Measurements from ENCODE around the gene NECAP2. TPM values are rescaled to one million over a fixed set of nuclear protein-coding genes. Genes with fewer than 3 reads are reported as not detected.
"Not testable (repeated sequence)": the region's sequence is repeated elsewhere in the genome, so short reads cannot be mapped to it uniquely, and the experiment has no call there.

Gene NECAP2
- total RNA-seq, 2 donors from 2014 or later = 80.4 to 84.5 TPM

DNA sequence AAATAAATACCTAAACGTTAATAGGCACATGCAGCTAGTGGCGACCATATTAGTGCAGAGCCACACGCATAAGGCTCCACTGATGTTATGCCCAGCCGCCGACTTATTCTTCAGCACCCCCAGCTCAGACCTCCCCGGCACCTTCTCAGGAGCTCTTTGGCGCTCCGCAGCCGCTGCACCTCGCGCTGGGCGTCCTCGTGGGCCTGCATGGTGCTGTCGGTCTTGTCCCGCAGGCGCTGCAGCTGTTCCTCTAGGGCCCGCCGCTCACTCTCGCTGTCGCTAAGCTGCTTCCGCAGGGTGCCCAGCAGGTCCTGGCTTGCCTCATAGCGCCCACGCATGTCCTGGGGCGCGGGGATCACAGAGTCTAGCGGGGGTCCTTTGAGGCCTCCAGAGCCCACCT lies 42.6 kb downstream of the NECAP2 start:
- H3K36me3 Mint-ChIP-seq (ENCODE audit: insufficient read depth in 2 of 2); H3K4me3 Mint-ChIP-seq; H3K27me3 Mint-ChIP-seq (ENCODE audit: low read depth); H3K9me3 Mint-ChIP-seq; ATAC-seq (replicated peaks in 1 of 2); DNase-seq; H3K27ac Mint-ChIP-seq; H3K4me1 Mint-ChIP-seq (ENCODE audit: low read depth): not testable (repeated sequence)

DNA sequence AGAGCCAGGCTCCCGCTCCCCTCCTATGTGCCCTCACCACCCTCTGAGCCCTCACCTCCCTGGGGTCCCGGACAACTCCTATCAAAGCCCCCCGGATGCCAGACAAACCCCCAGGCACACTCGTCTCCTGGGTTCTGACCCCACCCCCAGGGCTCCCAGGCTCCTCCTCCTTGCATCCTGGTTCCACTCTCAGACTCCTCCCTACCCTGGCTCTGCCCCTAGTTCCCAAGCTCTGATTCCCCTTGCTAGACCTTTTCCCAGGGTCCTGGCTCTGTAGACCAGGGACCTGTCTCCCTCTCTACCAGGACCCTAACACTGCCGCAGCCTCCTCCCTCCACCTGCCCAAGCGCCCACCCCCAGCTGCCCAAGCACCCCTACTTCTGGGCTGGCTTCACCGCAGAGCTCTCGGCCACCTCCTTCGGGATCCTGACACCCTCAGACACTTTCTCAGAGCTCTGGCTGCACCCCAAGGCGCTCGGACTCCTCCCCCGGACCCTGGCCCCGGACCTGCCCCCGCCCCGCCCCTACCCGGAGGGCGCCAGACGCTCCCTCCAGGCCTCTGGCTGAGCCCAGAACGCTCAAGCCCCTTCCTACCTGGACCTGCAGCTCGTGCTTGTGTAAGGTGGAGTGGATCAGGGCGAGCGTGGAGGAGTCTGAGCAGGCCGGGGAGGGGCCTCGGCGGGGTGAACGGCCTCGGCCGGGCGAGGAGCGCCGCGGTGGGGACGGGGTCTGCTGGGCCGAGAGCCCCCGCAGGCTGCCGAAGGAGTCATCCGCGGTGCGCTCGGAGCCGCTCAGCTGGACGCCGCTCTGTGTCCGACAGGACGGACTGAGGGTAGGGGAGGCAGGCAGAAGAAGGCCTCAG lies 43.3 kb downstream of the NECAP2 start:
- DNase-seq; H3K4me3 Mint-ChIP-seq; ATAC-seq (replicated peaks in 1 of 2); H3K27ac Mint-ChIP-seq; H3K36me3 Mint-ChIP-seq (ENCODE audit: insufficient read depth in 2 of 2); H3K4me1 Mint-ChIP-seq (ENCODE audit: low read depth); H3K9me3 Mint-ChIP-seq; H3K27me3 Mint-ChIP-seq (ENCODE audit: low read depth): not testable (repeated sequence)

DNA sequence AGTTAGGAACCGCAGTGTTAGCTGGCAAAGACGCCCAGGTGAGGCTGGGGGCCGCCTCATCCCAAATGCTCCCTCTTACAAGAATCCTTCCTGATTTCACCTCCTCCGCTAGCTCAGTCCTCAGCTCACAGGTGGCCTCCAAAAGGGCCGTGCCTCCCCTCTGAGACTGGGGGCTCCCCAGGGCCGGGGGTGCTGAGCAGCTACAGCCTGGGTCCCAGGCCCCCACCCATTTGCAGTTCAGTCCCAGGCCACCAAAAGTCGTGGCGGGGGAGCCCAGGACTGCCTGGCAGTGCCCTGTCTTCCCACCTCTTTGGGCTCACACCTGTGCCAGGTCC lies 43.9 kb downstream of the NECAP2 start:
- peaks cover 5% of the 10 kb centered on the region for H3K4me1 Mint-ChIP-seq (ENCODE audit: low read depth)
- H3K27me3 Mint-ChIP-seq (ENCODE audit: low read depth) = no peaks in the 10 kb centered on the region
- peaks cover 1 to 3% of the 10 kb centered on the region in 2 donors for H3K36me3 Mint-ChIP-seq (ENCODE audit: insufficient read depth in 2 of 2)
- ATAC-seq (replicated peaks in 1 of 2) (no peak), DNase-seq (no peak)
- H3K4me3 Mint-ChIP-seq = no peak overlapping the region
- H3K9me3 Mint-ChIP-seq = no peaks in the 10 kb centered on the region
- H3K27ac Mint-ChIP-seq = no peak overlapping the region

DNA sequence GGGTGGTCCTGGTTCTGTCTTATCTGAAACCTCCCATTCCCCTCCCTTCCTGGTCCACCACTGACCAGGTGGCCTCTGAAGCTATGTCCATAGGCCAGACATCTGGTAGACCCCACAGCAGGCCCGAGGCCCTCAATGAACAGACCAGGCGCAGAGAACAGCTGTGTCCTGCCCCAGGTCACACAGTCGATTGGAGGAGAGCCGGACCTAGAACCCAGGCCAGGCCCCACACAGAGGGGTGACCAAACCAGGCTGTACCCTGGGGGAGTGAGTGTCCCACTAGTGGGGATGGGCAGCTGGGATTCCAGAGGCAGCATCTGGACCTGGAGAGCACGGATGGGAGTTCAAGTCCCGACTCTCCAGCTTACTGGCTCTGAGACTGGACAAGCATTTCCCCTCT lies 44.4 kb downstream of the NECAP2 start:
- ATAC-seq (replicated peaks in 1 of 2) = no peak
- Mint-ChIP-seq H3K4me3 (no peak overlapping the region), H3K27me3 (ENCODE audit: low read depth) (no peaks in the 10 kb centered on the region), H3K9me3 (no peaks in the 10 kb centered on the region), H3K4me1 (ENCODE audit: low read depth) (peaks cover 5% of the 10 kb centered on the region), H3K27ac (no peak overlapping the region), H3K36me3 (ENCODE audit: insufficient read depth in 2 of 2) (peaks cover 1 to 3% of the 10 kb centered on the region in 2 donors)
- DNase-seq = no peak

DNA sequence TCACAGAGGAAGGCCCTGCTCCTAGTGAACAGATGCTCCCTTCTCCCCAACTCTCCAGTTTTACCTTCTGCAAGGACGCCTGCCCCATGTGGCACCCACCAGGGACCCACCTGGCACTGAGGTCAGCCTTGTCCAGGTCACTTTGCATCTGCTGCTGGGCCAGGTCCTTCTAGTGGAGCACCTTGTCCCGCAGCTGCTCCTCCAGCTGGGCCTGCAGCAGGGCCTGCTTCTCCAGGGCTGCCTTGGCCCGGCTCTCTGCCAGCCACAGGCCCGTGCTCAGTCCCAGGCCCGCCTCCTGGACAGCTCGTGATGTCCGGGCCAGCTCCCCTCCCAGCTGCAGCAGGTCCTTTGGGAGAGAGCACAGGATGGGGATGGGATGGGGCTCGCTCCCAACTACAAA lies 45.8 kb downstream of the NECAP2 start:
- H3K9me3 Mint-ChIP-seq; DNase-seq; H3K4me3 Mint-ChIP-seq; ATAC-seq (replicated peaks in 1 of 2); H3K27ac Mint-ChIP-seq; H3K27me3 Mint-ChIP-seq (ENCODE audit: low read depth); H3K36me3 Mint-ChIP-seq (ENCODE audit: insufficient read depth in 2 of 2); H3K4me1 Mint-ChIP-seq (ENCODE audit: low read depth): not testable (repeated sequence)

DNA sequence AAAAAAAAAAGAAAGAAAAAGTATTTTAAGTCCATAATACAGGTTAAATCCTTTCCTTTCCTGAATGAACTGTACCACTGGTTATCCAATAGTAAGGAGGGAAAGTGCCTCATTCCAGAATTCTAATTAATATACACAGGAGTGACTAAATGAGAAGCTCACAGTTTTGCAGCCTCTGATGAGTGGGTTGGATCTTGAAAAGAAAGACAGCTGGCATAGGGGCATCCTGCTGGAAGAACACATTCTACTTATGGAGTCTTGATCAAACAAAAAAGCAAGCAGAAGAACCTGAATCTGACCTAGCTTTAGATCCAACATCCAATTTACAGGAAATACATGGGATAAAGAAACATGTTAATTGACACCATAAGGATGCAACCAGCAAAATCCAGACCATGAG lies 46.5 kb downstream of the NECAP2 start:
- not testable (repeated sequence) for H3K36me3 Mint-ChIP-seq (ENCODE audit: insufficient read depth in 2 of 2); DNase-seq; H3K4me1 Mint-ChIP-seq (ENCODE audit: low read depth); H3K27ac Mint-ChIP-seq; H3K27me3 Mint-ChIP-seq (ENCODE audit: low read depth); H3K9me3 Mint-ChIP-seq; ATAC-seq (replicated peaks in 1 of 2); H3K4me3 Mint-ChIP-seq

DNA sequence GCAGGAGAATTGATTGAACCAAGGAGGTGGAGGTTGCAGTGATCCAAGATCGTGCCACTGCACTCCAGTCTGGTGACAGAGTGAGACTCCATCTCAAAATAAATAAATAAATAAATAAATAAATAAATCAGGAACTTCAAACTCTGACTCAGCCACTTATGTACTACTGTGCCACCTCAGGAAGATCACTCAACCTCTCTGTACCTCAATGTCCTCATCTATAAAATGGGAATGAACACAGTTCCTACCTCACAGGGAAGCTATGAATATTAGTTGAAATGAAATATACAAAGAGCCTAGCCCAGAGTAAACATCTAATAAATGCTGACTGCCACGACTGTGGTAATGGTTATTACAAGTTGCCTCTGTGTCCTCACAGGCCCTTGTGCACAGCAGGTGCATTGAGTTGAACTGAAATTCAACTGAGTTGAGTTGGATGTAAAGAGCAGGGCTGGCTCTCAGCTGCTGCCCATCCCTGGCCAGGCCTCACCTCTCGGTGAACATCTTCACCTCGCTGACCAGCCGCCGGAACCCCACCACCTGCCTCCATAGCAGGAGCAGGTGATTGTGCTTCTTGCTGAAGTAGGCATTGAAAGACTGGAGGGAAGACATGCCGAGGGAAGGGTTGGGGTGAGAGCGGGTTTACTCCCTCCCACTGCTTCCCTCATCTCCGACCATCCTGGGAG lies 48.8 kb downstream of the NECAP2 start:
- not testable (repeated sequence) for H3K27ac Mint-ChIP-seq; DNase-seq; ATAC-seq (replicated peaks in 1 of 2); H3K9me3 Mint-ChIP-seq; H3K4me1 Mint-ChIP-seq (ENCODE audit: low read depth); H3K36me3 Mint-ChIP-seq (ENCODE audit: insufficient read depth in 2 of 2); H3K27me3 Mint-ChIP-seq (ENCODE audit: low read depth); H3K4me3 Mint-ChIP-seq

DNA sequence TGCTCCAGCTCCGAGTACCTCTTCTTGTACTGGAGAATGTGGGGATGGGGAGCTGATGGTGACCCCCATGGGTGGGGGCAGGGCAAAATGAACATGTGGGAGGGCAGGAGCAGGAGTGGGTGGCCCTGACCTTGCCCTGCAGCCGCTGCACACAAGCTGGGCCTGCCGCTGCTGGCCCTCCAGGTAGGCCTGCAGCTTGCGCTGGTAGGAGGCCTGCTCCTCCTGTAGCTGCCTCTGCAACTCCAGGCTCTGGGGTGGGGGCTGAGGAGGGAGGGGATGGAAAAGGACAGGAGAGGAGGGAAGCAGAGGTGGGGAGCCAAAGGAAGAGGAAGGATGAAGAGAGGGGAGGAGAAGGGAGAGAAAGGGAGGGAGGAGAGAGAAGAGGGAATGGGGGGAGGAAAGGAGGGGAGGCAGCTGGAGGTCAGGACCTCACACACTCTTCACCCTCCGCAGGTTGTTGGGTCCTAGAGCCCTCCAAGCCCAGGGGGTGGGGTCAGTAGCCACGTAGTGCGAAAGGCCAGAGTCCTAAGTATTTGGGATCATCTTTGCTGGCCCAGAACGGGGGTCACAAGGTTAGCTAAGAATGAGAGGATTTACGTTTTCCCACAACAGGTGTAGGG lies 50.6 kb downstream of the NECAP2 start:
- no peak overlapping the region for H3K27ac Mint-ChIP-seq
- ATAC-seq (replicated peaks in 1 of 2) (no peak), DNase-seq (no peak)
- H3K27me3 Mint-ChIP-seq (ENCODE audit: low read depth) = no peaks in the 10 kb centered on the region
- H3K9me3 Mint-ChIP-seq = no peaks in the 10 kb centered on the region
- H3K36me3 Mint-ChIP-seq (ENCODE audit: insufficient read depth in 2 of 2) = no peaks in the 10 kb centered on the region
- H3K4me1 Mint-ChIP-seq (ENCODE audit: low read depth) = peaks cover 8% of the 10 kb centered on the region
- H3K4me3 Mint-ChIP-seq = no peak overlapping the region

DNA sequence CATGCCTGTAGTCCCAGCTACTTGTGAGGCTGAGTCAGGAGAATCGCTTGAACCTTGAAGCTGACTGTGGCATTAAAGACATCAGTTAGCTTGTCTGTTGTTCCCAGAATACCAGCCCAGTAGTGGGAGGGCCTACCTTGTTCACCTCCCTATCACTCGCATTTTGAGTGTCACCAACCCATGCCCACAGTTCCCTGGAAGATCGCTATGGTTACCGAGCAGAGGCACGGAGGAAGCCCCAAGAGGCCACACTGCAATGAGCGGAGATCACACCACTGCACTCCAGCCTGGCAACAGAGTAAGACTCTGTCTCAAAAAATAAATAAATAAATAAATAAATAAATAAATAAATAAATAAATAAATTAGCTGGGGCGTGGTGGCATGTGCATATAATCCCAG lies 52.4 kb downstream of the NECAP2 start:
- ATAC-seq (replicated peaks in 1 of 2) = peak; percentile 73 to 74
- H3K27ac Mint-ChIP-seq; H3K36me3 Mint-ChIP-seq (ENCODE audit: insufficient read depth in 2 of 2); H3K4me3 Mint-ChIP-seq; H3K27me3 Mint-ChIP-seq (ENCODE audit: low read depth); H3K9me3 Mint-ChIP-seq: not testable (repeated sequence)
- peaks cover 21% of the 10 kb centered on the region for H3K4me1 Mint-ChIP-seq (ENCODE audit: low read depth)
- peak; percentile 17 to 44 for DNase-seq

DNA sequence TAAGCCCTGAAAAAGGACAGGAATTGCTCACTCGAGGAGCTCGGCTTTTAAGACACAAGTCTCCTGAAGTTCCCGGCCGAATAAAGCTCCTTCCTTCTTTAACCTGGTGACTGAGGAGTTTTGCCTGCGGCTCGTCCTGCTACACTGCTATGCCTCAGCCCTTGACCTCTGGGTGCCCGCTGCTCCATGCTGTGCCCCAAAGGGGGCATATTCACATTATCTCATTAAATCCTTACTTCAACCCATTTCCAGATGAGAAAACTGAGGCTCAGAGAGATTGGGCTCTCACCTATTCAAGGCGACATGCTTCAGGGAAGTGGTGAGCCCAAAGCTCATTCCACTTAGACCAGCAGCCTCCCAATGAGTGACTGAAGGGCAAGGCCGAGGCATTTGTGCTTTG lies 53.2 kb downstream of the NECAP2 start:
- not testable (repeated sequence) for DNase-seq; H3K27me3 Mint-ChIP-seq (ENCODE audit: low read depth); ATAC-seq (replicated peaks in 1 of 2); H3K27ac Mint-ChIP-seq; H3K4me3 Mint-ChIP-seq; H3K36me3 Mint-ChIP-seq (ENCODE audit: insufficient read depth in 2 of 2); H3K9me3 Mint-ChIP-seq
- peaks cover 22% of the 10 kb centered on the region for H3K4me1 Mint-ChIP-seq (ENCODE audit: low read depth)

DNA sequence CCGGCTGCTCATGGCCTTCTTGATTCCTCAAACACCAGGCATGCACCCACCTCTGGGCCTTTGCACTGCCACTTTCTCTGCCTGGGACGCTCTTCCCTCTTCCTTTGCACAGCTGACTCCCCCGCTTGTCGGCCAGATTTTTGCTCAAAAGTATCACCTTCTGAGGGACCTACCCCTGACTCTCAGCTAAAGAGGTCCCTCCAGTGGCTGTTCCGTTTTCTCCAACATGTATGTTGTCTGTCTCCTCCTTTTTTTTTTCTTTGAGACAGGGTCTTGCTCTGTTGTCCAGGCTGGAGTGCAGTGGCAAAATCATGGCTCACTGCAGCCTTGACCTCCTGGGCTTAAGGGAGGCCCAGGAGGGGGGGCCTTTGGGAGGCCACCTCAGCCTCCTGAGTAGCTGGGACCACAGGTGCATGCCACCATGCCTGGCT lies 57.0 kb downstream of the NECAP2 start:
- H3K27me3 Mint-ChIP-seq (ENCODE audit: low read depth); H3K27ac Mint-ChIP-seq; DNase-seq; H3K9me3 Mint-ChIP-seq; H3K36me3 Mint-ChIP-seq (ENCODE audit: insufficient read depth in 2 of 2); ATAC-seq (replicated peaks in 1 of 2): not testable (repeated sequence)
- Mint-ChIP-seq H3K4me1 (ENCODE audit: low read depth) (peaks cover 27% of the 10 kb centered on the region), H3K4me3 (peak overlapping the region; percentile 86 to 90)

DNA sequence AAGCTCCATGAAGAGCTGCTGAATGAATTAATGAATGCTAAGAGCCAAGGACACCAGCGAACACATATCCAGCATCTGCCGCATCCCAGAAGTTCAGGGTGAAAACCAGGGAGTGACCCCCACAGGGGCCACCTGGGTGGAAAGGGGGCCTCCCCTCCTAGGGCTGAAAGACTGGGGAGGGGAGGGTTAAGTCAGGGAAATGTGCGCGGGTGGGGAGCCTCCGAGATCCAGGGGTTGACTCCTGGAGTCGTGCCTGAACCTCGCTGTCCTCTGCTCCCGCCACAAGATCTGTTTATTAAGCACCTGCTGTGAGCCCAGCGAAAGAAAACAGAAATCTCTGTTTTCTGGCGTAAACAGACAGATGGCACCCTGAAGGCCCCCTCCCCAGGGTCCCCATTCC lies 57.5 kb downstream of the NECAP2 start:
- Mint-ChIP-seq H3K4me1 (ENCODE audit: low read depth) (peaks cover 21% of the 10 kb centered on the region), H3K4me3 (peak overlapping the region; percentile 86 to 90)
- not testable (repeated sequence) for H3K9me3 Mint-ChIP-seq; DNase-seq; H3K36me3 Mint-ChIP-seq (ENCODE audit: insufficient read depth in 2 of 2); H3K27ac Mint-ChIP-seq; H3K27me3 Mint-ChIP-seq (ENCODE audit: low read depth); ATAC-seq (replicated peaks in 1 of 2)

DNA sequence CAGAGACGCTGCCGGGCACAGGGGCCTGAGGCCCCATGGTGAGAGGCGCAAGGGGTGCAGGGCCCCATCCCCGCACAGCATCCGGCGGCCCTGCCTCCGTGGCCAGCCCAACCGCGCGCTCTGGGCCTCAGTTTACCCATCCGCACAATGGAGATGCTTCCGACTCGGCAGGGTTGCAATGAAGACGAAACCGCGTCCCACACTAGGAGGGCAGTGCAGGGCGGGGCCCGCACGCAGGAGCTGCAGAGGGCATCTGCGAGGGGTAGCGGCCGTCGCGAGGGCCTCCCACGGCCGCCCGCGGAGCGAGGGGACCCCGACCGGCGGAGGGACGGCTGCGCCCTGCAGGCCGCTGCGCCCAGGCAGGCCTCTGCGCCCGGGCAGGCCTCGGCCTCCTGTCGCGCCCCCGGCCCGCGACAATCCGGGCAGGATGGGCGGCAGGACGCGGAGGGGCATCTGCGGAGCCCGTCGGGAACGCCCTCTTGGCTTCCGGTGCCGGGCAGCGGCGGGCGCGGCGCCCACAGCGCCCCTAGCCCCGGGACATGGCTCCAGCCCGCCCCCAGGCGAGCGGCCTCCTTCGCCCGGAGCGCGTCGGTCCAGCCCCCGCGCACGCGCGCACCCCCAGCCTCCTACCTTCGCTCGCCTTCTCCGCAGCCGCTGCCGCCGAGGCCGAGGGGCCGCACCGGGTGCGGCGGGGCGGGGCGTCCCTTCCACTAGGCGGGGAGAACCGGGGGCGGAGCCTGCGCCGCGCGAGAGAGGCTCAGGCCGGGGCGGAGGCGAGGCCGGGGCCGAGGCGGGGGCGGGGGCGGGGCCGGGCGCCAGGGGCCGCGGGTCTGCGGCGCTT lies 58.3 kb downstream of the NECAP2 start:
- H3K27ac Mint-ChIP-seq = no peak overlapping the region
- no peaks in the 10 kb centered on the region for H3K27me3 Mint-ChIP-seq (ENCODE audit: low read depth)
- peak; percentile 92 for DNase-seq
- ATAC-seq (replicated peaks in 1 of 2) = peak; percentile 93 to 94
- no peaks in the 10 kb centered on the region for H3K36me3 Mint-ChIP-seq (ENCODE audit: insufficient read depth in 2 of 2)
- H3K4me3 Mint-ChIP-seq = peak overlapping the region; percentile 86 to 90
- H3K9me3 Mint-ChIP-seq = no peaks in the 10 kb centered on the region
- peaks cover 21% of the 10 kb centered on the region for H3K4me1 Mint-ChIP-seq (ENCODE audit: low read depth)
